K562 (cell line): Measurements from ENCODE around the gene MESP1. TPM values are rescaled to one million over a fixed set of nuclear protein-coding genes. Genes with fewer than 3 reads are reported as not detected.

Source experiments
- ARID2 ChIP-seq: fragments of 450-650 bp; IDR thresholded peaks from 2 replicates; pipeline ENCODE4 v1.6.1; 2017; ENCODE audit warnings: antibody characterized with exemption, mild to moderate bottlenecking
- BRD4 ChIP-seq: fragments of 200-600 bp; sonication (generic); IDR thresholded peaks from 2 replicates; pipeline ENCODE4 v1.6.1; 2017; ENCODE audit warnings: inconsistent platforms
- ELF2 ChIP-seq: fragments of 250-450 bp; sonication (Bioruptor Pico); IDR thresholded peaks from 2 replicates; pipeline ENCODE4 v1.5.0; 2021; ENCODE audit warnings: mild to moderate bottlenecking
- HMGXB4 ChIP-seq: sonication (generic); formaldehyde crosslinking; IDR thresholded peaks from 2 replicates; pipeline ENCODE4 v1.8.1; 2023; ENCODE audit warnings: mild to moderate bottlenecking, missing genetic modification reagents
- HSF4 ChIP-seq: fragments of 250-450 bp; sonication (Bioruptor Pico); IDR thresholded peaks from 2 replicates; pipeline ENCODE4 v2.1.2; 2022; ENCODE audit warnings: mild to moderate bottlenecking, moderate library complexity, borderline replicate concordance
- NFE2L1 ChIP-seq: fragments of 450-650 bp; IDR thresholded peaks from 2 replicates; pipeline ENCODE4 v1.6.1; 2016; ENCODE audit warnings: missing genetic modification characterization, low read depth, mild to moderate bottlenecking, missing compliant biosample characterization, moderate library complexity, borderline replicate concordance
- RAD51 ChIP-seq: fragments of 450-650 bp; IDR thresholded peaks from 2 replicates; pipeline ENCODE4 v1.7.1; 2016; ENCODE audit warnings: low read depth, mild to moderate bottlenecking, borderline replicate concordance
- SP2 ChIP-seq: IDR thresholded peaks from 2 replicates; pipeline ENCODE4 v1.6.1; 2011; ENCODE audit warnings: mild to moderate bottlenecking, low read depth, low read length, moderate library complexity; ENCODE audit not compliant: poor library complexity, severe bottlenecking; ENCODE audit errors: extremely low read depth
- TCF7L2 ChIP-seq: fragments of 150-350 bp; IDR thresholded peaks from 2 replicates; pipeline ENCODE4 v1.6.1; 2016; ENCODE audit warnings: low read depth, mild to moderate bottlenecking, low read length, moderate library complexity
- TEAD2 ChIP-seq: fragments of 450-650 bp; IDR thresholded peaks from 2 replicates; pipeline ENCODE4 v1.6.1; 2016; ENCODE audit warnings: missing genetic modification characterization, control low read depth, missing compliant biosample characterization
- ZNF592 ChIP-seq: fragments of 450-650 bp; IDR thresholded peaks from 2 replicates; pipeline ENCODE4 v1.6.1; 2017; ENCODE audit warnings: antibody characterized with exemption, mild to moderate bottlenecking
- ZNF707 ChIP-seq: fragments of 250-450 bp; sonication (Bioruptor Pico); conservative IDR thresholded peaks from 2 replicates; pipeline ENCODE4 v1.8.0; 2022; ENCODE audit warnings: inconsistent platforms, mild to moderate bottlenecking, moderate library complexity
- polyA plus RNA-seq, 8 experiments: library from polyadenylated mRNA; depleted of rRNA in 4 of 8; stranded (reverse) in 5 of 8; unstranded in 3 of 8; fragments of >200 nt; fragmentation: Nextera tagmentation in 2 of 8; fragmentation: Illumina TruSeq in 1 of 8; extraction: Ambion mirVana in 2 of 8; extraction: Trizol in 1 of 8; gene quantifications; 2 replicates each; pipeline versions ENCODE4 v1.2.1 to v1.2.3, GENCODE V29; 2011 to 2014; ENCODE audit warnings: inconsistent platforms in 1 of 8, missing spikeins in 1 of 8
- total RNA-seq, 7 experiments: library from RNA; depleted of rRNA in 6 of 7; stranded (reverse); fragments of >200 nt in 6 of 7; fragmentation: Illumina TruSeq in 2 of 7; extraction: Trizol in 2 of 7; gene quantifications; 2 replicates each; pipeline versions ENCODE4 v1.2.1 to v1.2.3, GENCODE V29; 2011 to 2021; ENCODE audit warnings: low replicate concordance in 1 of 7
- TF ChIP-seq, protein P1 (sequence below): fragments of 450-650 bp; formaldehyde crosslinking; IDR thresholded peaks from 2 replicates; pipeline ENCODE4 v1.4.0; 2022; ENCODE audit warnings: missing genetic modification characterization
- TF ChIP-seq, protein P2 (sequence below): fragments of 250-450 bp; sonication (Bioruptor Pico); IDR thresholded peaks from 2 replicates; pipeline ENCODE4 v1.5.0; 2021

MESP1 gene
- total and polyA plus RNA-seq, 9 of the 15 experiments (the other 6 are each of a cell fraction or from before 2014, with no cell fraction given) = 0.14 to 1.1 (median 0.36) TPM; not detected in 4

- no peak for TF ChIP-seq ZNF592
- TF ChIP-seq ARID2 = no peak
- TF ChIP-seq TEAD2 (tag) = no peak
- TF ChIP-seq ELF2 = no peak
- TF ChIP-seq, protein P1, sequence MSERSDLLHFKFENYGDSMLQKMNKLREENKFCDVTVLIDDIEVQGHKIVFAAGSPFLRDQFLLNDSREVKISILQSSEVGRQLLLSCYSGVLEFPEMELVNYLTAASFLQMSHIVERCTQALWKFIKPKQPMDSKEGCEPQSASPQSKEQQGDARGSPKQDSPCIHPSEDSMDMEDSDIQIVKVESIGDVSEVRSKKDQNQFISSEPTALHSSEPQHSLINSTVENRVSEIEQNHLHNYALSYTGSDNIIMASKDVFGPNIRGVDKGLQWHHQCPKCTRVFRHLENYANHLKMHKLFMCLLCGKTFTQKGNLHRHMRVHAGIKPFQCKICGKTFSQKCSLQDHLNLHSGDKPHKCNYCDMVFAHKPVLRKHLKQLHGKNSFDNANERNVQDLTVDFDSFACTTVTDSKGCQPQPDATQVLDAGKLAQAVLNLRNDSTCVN (CRISPR knock-in tag) = no peak
- no peak for TF ChIP-seq TCF7L2
- no peak for TF ChIP-seq ZNF707 (CRISPR knock-in tag)
- no peak for TF ChIP-seq BRD4
- TF ChIP-seq, protein P2, sequence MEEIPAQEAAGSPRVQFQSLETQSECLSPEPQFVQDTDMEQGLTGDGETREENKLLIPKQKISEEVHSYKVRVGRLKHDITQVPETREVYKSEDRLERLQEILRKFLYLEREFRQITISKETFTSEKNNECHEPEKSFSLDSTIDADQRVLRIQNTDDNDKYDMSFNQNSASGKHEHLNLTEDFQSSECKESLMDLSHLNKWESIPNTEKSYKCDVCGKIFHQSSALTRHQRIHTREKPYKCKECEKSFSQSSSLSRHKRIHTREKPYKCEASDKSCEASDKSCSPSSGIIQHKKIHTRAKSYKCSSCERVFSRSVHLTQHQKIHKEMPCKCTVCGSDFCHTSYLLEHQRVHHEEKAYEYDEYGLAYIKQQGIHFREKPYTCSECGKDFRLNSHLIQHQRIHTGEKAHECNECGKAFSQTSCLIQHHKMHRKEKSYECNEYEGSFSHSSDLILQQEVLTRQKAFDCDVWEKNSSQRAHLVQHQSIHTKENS (CRISPR knock-in tag) = no peak
- no peak for TF ChIP-seq HSF4
- TF ChIP-seq SP2 = no peak
- TF ChIP-seq RAD51 = no peak
- TF ChIP-seq NFE2L1 (tag) = no peak
- no peak for TF ChIP-seq HMGXB4 (CRISPR knock-in tag)
Measured at GRCh38 chr15:89758283-89758682, 7.2 kb upstream of the MESP1 start (continued).
